Femur (tissue), 1 donor: Measurements from ENCODE around the gene KEAP1.

ENCODE experiments used
- DNase-seq: peaks from one replicate; pipeline ENCODE4 v3.0.0-alpha.2; 2017

Gene KEAP1

GRCh38 chr19:10439588-10439987, 63.6 kb downstream of the KEAP1 start:
- no peak for DNase-seq
